CD4-positive, alpha-beta T cell treated with Interleukin-2 at 100 ng/mL for 4 hours (primary cell): ENCODE measurements around the gene TYRP1.

ENCODE experiments used
- DNase-seq: peaks from one replicate; pipeline ENCODE4 v3.0.0-alpha.2; 2020; ENCODE audit warnings: low spot score

The TYRP1 gene

DNA sequence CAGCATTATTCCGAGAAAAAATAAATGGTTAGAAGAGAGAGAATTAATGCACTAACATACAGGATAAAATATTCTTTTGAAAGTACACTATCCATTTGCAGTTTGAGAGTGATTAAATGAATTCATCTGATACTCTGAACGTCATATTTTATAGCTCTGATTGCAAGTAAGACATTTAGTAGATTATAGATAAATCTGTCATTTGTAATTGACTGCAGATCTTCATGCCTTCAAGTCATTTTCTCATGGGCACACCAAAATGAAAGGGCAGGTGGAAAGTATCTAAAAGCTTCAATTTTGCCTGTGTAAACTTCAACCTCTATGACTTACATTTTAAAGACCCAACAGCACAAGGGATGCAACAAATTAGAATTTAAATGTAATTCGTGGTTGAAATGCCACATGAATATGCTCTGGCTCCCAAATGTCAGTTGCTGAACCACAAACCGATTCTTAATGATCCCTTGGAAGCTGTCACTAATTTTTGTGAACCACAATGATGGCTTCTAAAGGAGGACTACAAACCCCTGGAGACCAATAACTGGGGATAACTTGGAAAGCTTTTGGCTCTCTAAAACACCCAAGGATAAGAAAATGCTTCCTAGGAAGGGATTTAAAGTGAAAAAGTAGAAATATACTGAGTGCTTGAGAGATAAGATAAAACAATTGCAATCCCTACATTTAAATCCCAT is 3.9 kb downstream of the TYRP1 start:
- DNase-seq, result no peak

DNA sequence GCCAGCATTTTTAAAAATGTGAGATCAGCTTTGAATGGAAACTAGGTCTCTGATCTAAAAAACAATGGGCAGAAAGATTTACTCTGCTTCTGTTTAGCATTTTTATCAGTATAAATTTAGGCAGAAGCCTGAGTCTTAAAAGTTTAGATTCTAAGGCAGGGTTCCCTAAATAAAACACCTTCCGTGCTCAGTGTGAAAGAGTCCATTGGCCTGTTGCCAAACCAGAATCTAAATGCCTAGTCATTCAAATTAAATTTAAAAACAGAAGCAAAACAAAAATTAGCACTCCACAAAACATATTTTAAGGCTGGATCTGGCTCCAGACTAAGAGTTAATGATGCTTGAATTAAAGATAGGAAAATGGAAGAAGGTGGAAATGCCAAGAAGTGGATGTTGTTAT is 4.5 kb downstream of the TYRP1 start:
- no peak for DNase-seq

DNA sequence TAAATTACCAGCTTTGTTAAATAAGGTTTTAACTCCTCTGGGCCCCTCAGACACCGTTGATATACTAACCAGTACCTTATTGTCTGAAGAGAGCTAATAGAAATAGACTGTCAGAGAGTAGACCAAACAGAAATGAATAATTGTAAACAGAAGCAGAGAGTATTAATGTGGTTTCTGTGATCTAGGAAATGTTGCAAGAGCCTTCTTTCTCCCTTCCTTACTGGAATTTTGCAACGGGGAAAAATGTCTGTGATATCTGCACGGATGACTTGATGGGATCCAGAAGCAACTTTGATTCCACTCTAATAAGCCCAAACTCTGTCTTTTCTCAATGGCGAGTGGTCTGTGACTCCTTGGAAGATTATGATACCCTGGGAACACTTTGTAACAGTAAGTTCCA is 5.1 kb downstream of the TYRP1 start:
- no peak for DNase-seq

DNA sequence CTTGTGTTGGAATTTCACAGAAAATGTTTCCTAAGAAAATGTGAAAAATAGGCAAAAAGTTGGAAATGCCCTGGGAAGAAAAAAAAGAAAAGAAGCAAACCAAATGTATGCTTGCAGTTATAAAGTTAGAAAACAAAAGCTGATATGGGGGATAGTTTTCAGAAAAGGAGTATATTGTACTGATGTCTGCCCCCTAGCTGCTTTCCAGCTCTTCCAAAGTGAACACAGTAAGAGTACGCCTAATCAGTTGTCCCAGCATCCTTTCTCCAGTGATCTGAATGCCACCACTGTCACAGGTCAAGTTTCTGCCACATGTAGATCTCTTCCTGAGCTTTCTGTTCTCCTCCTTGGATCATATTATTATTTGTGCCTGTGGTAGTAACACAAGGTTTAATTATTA is 5.8 kb downstream of the TYRP1 start:
- DNase-seq, result no peak

DNA sequence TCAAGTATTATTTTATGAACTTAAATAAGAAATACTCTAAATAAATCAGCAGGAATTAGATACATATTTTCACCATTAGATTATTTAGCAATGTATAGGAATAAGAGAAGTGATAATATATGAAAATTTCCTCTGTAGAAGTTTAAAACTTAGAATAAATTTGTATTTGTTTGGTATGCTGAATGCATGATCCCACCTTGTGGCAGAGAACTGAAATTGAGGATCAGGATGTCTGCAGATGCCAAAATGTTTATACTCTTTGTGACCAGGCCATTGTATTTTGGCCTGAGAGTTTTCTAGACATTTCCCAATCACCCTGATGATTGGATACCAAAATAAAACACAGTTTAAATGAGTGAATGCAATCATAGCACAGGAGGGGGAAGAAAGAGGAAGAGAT is 6.3 kb downstream of the TYRP1 start:
- no peak for DNase-seq

DNA sequence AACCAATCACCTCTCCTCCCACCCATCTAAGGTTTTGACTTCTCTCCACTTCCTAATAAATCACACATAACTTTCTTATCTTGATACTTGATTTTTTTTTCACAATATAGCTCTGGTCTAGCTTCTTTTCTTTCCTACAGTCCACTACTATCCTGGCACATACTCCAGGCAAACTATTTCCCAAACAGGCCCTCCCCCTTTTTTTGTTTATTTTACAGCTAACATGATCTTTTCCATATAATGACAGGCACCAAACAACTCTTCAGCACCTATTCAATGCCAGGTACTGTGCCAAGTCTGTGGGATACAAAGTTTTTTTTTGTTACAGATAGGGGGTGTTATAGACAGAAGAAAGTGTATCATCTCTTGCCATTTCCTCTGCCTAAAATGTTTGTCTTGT is 7.9 kb downstream of the TYRP1 start:
- DNase-seq, result no peak

DNA sequence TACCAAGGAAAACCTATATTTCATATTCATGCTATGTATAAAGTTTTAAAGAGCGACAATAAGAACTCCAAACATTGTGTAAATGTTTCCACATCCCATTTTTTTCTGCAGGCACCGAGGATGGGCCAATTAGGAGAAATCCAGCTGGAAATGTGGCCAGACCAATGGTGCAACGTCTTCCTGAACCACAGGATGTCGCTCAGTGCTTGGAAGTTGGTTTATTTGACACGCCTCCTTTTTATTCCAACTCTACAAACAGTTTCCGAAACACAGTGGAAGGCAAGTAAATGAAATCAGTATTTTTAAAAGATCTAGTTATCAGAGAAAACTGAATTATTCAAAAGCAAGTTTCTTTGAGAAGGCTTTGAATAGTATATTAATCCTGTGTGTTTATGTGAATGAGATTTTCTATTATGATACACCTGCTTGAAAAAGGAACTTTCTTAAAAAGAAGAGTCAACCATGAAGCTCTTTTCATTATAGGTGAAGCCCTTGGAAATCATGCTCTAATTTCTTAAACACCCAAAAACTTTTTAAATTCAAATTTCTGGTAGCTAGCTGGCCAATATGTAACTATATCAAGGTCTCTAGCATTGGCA is 9.1 kb downstream of the TYRP1 start:
- no peak for DNase-seq

DNA sequence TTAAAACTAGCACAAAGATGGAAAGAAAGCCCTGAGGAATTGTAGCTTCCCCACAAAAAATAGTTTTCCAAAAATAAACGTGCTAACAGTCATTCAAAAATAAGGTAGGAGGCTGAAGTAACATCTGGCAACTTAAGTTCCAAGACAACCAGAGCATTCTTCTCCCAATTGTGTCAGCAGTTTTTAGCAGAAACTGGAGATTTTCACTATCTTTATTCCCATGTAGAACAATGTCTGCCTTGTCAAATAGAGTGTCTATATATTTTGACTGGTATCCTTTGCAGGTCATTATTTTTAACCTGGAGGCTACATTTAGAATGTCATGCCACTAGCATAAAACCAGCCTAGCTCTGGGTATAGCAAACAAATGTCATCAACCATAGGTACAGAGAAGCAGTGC is 10.8 kb downstream of the TYRP1 start:
- DNase-seq, result no peak

DNA sequence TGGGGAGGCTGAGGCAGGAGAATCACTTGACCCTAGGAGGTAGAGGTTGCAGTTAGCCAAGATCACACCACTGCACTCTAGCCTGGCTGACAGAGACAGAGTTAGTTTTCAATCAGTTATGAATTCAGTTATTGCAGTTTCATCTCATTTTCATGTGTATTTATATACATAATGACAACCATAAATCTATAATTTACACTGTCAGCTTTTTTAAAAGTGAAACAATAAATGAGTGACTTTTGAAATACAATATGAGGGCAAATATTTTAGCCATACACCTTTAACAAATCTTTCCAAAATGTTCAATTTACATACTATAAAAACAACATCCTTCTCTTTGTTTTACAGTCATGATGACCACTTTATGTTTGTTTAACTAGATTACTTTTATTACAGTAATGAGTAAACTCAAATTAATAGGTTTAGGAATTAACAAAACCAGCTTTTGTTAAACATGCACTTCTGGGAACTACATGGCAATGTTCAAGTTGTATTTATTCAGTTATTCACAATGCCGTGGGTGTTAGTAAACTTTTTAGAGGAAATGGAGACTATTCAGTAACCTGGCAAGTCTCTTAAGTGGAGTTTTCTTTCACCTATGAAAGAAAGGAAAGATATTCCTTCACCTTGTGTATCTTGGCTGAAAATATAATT is 12.7 kb downstream of the TYRP1 start:
- DNase-seq, result no peak

DNA sequence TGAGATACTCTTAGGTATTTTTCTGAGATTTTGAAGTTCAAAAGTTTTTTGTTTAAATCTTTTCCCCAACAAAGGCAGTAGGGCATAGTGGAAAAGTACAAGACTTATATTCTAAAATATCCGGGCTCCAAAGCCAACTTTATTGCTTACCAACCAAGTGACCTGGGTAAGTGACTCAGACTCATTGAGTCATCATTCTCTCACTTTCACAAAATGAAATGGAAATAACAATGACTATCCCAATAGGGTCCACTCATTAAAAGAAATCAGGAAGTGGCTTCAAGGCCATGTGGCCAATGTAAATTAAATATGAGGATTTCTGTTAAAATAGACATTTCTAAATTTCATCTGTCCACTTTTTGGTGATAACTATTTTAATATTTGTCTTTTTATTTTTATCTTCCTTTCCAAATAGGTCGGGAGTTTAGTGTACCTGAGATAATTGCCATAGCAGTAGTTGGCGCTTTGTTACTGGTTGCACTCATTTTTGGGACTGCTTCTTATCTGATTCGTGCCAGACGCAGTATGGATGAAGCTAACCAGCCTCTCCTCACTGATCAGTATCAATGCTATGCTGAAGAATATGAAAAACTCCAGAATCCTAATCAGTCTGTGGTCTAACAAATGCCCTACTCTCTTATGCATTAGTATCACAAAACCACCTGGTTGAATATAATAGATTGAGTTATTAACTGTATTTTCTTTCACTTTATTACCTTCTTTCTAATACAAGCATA is 15.5 kb downstream of the TYRP1 start:
- DNase-seq, result no peak

DNA sequence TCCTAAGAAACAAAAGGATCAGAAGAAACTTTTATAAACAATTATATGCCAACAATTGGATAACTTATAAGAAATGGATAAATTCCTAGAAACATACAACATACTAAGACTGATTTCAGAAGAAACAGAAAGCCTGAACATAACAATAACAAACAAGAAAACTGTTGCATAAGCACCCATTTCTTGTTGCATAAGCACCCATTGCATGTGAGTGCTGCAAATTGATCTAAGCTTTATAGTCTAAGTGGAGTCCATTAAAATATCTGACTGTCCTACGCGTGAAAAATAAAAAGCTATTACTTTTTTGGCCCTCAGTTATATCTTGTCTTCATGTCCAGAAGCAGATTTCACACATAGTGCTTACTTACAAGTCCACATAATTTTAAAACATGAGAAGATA is 19.3 kb downstream of the TYRP1 start:
- DNase-seq, result no peak

DNA sequence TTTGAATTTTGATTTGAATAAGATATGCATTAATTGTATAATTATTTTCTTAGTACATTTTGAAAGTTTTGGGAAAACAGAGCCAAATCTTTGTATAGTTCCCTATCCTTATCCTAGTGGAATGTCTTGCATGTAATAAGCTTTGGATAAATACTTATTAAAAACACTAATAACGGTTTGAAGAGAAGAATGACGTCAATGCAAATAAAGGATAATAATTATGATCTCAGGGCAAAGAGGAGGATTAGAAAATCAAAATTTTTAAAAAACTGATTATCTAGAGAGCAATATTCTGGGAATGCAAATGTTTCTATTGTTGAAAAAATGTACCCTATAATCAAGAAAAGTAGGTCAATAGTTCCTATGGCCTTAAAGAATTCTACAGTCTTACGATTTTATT is 22.1 kb downstream of the TYRP1 start:
- DNase-seq, result no peak

DNA sequence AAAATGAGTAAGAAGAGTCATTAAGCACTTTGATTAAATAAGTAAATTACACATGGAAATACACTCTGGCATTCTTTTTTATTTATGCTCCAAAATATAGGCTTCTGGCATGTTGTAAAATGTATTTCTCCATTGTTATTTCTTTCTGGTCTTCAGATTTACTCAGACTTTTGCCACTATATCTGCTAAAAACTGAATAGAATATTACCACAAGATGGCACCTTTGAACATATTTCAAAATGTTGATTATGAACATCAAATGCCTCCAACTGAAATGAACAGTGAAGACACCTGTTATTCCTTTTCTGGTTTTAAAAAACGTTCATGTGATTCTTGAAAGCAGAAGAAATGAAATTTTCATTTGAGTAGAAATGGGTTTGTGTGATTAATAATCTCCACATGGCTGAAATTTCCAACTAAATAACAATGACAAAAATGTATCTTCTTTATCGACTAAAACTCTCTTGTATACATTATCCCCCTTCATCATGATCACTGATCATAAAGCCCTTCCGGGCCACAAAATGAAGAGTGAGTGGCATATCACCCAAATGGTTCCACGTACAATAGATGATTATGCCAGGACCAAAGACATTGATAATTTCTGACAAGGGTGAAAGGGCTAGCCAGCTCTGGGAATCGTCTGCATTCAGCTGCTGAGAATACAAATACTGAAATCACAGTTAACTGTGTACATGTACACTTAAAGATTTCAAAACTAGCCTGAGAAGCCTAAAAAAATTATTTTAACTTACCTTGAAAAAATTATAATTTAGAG is 23.8 kb downstream of the TYRP1 start:
- DNase-seq, result no peak

DNA sequence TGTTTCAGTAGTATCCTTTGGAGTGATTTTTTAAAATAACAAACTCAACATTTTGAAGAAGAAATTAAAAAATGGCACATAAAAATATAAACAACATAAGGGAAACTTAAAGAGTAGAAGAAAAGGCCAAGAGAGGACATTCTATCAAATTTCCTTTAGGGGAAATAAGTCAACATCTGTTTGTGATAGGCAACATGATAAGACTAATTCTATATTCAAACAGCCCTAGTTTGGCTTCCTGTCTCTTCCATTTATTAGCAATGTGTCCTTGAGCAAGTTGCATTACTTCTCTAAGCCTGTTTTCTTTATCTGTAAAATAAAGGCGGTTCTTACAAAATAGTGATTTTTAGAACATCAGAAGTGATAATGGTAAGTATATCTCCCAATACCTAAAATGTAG is 24.7 kb downstream of the TYRP1 start:
- no peak for DNase-seq

DNA sequence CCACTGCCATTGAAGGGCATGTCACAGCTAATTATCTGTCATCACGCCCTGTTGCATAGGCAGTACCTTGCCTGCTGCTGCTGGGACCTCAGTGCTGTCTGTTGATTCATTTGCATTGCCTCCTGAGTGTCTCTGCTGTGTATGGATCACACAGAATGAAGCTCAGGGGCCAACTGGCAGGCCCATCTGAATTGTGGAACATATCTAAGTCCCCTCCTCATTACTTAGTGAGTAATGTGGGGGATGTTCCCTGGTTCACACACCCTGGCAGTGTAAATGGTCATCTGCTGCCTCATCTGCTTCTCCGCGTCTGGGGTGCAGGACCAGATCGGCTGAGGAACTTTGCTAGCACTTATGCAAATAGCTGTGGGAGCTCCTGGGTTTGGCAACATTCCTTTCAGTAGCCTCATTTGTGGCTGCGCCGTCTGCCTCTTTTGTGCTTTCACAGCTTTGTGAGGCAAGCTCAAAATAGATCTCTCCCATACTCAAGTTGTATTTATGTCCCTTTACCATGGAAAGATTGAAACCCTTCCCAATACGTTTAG is 25.4 kb downstream of the TYRP1 start:
- DNase-seq, result no peak

DNA sequence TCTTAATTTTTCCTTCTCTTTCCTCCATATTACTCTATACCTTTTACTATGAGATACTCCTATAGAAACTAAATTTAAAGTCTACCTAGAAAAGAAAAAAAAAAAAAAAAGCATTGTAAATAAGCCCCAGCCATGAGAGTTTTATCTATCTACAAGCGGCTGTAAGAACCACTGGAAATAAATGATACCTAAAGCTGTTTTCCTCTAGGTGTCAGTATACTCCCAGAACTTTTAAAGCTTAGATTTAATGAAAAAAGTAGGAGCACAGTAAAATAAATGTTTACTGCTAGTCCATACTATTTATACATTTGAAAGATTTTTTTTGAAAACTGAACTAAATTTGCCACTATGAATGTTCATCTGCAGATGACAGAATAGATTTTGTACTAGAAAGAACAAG is 26.2 kb downstream of the TYRP1 start:
- DNase-seq, result no peak

DNA sequence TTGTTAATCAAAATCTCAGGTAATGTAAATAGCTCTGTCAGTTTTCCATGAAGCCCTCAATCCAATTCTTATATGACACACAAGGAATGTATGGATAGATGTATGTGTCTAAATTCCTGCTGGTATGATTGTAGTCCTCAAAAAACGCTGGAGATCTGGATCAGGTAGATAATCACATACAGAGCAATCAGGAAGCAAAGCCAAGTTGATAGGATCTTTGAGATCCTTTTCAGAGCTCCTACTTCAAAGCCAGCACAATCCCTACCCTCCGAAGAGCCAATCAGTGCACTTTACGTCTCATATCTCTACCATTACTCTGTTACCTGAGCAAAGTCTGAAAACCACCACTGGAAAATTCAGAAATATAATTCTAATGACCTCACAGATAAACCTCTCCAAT is 27.4 kb downstream of the TYRP1 start:
- no peak for DNase-seq

DNA sequence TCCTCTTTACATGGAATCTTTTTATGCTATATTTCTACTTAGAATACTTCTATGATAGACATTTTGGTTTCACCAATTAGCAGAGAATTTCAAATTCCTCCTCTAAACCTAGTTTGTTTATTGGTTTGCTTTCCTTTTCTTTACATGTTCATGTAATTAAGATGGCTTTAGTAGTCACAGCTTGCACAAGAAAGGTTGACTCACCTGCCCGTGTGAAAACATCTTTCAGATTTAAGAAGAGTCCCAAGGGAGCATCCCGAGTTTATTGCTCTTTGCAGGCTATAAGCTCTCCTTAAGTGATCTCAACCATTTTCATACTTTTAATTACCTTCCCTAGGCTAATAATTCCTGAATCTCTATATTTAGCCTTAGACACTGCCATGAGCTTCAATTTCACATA is 28.9 kb downstream of the TYRP1 start:
- DNase-seq, result no peak

DNA sequence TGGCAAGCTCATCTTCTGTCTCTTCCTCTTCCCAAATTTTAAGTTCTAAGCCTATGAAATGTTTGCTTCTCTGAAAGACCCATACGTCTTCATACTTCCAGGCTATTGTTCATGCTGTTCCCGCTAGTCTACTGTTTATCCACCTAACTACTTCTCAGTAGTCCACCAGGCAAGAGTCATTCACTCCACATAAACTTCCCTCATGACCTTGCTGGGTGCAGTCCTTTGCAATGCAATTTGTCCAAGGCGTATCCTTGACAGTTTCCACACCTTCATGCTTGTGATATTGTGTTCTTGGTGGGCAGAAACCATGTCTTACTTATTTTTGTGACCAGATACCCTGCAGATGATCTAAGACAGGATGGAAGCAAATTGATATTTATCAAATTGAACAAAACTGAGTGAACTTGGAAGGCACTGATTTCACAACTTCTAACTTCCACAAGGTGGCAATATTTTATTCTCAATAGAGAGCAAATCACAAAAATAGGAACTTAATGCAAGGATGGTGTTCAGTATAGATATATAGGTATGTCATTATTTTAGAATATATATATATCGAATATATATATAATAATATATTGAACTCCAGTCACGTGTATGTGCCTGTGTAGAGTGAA is 30.3 kb downstream of the TYRP1 start:
- DNase-seq, result no peak

DNA sequence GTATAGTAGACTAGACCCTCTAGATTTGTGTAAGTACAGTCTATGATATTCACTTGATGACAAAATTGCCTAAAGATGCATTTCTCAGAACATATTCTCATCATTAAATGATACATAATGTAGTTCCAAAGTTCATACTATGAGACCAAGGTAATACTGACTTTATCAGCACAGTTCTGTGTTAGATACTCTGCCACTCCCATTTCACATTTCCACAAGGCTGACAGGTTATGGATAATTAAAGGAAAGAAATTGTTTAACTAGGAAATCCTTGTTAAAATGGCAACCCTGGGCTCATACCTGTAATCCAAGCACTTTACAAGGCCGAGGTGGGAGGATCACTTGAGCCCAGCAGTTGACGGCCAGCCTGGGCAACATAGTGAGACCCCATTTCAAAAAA is 33.6 kb downstream of the TYRP1 start:
- DNase-seq, result no peak

DNA sequence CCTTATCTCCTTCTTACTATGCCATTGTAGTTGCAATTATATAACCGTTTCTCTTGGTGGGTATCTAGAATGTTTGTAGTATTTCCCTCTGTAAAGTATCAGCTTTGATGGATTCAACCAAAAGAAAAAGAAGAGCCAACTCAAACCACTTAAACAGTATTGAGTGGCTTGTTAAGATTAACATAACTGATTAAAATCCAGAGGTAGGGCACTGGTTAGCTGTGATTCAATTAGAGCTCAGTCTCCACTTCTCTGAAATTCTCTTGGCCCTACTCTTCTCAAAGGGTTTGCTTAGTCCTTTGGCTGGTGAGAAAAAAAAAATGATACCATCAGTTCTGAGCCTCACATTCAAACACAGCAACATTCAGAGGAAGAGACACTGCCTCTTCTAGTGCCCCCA is 37.0 kb downstream of the TYRP1 start:
- DNase-seq, result no peak

DNA sequence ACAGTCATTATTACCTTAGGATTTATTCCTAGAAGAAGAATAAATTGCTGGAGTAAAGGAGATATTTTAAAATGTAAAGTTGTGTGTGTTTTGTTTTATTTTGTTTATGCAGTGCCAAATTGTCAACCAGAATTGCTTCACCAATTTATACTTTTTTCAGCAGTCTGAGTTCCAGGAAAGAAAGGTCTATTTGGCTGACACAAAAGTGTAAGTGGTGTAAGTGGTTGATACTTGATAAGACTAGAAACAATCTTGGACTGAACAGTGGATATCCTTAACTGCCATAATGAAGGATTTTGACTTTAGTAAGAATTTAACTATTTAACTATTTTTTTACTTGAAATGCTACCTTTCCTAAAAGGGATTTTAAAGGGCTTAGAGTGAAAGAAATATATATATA is 37.7 kb downstream of the TYRP1 start:
- no peak for DNase-seq
